Pancreas (tissue), 10 donors: ENCODE results near the gene RABGAP1L. TPM values are rescaled to one million over a fixed set of nuclear protein-coding genes. Genes with fewer than 3 reads are reported as not detected.

ENCODE experiments used
- ATAC-seq, 4 donors: fragments of 200-7000 bp; cut with Tn5 transposase; one replicate each; pipeline versions ENCODE4 v1.8.0 to v1.9.1; 2020; ENCODE audit warnings: mild to moderate bottlenecking in 4 of 4, moderate library complexity in 4 of 4
- DNase-seq, 6 donors: peaks; one replicate each; pipeline ENCODE4 v3.0.0-alpha.2; 2020
- FAIRE-seq: peaks from 2 replicates; lab custom pipeline; 2012; peaks lifted over from hg19 to GRCh38; lab: Jason Lieb, UNC
- H3K27ac ChIP-seq, 4 donors: fragments of 200-600 bp; sonication (generic); 1 replicate in 3 of 4; 2 replicates in 1 of 4; pipeline versions ENCODE4 v1.5.0 to v1.8.0; 2020
- H3K27me3 ChIP-seq, 4 donors: fragments of 200-600 bp; one replicate each; pipeline ENCODE4 v1.8.0; 2021
- H3K36me3 ChIP-seq, 3 donors: fragments of 200-600 bp; sonication (generic) in 1 of 3; one replicate each; pipeline versions ENCODE4 v1.5.0 to v1.8.0; 2020 to 2021
- H3K4me1 ChIP-seq, 3 donors: fragments of 200-600 bp; one replicate each; pipeline ENCODE4 v1.8.0; 2021
- H3K4me3 ChIP-seq, 4 donors: fragments of 200-600 bp; sonication (generic) in 2 of 4; one replicate each; pipeline versions ENCODE4 v1.5.0 to v1.8.0; 2020 to 2021
- H3K9me3 ChIP-seq, 4 donors: fragments of 200-600 bp; one replicate each; pipeline ENCODE4 v1.8.0; 2021
- CTCF ChIP-seq, 4 donors: fragments of 200-600 bp; sonication (generic) in 3 of 4; IDR thresholded peaks; one replicate each; pipeline versions ENCODE4 v1.5.0 to v1.8.0; 2021; ENCODE audit warnings: antibody characterized with exemption in 4 of 4
- WGBS, 2 donors: extraction: QIAGEN DNeasy Blood & Tissue Kit; methylation state at CpG; one replicate each; pipeline ENCODE4 v1.1.7; 2013; 5-methylcytosine and 5-hydroxymethylcytosine counted together
- intact Hi-C, 3 donors: fragments of 100-400 bp; cut with DNase I; formaldehyde crosslinking; loops; one replicate each; pipeline versions ENCODE4 v1.11.1 to v1.14.2; 2022
- polyA plus RNA-seq, 2 donors: library from polyadenylated mRNA; stranded (reverse); fragments of 200-250 nt; gene quantifications; one replicate each; pipeline ENCODE4 v1.2.3, GENCODE V29; 2013
- total RNA-seq, 6 donors: library from RNA; stranded (reverse); fragmentation: NEBNext Ultra II Directional in 4 of 6; extraction: Animal tissue kit (Norgen Biotek cat#: 25700) in 4 of 6; gene quantifications; one replicate each; pipeline versions ENCODE4 v1.2.1 to v1.2.4, GENCODE V29; 2021 to 2023
- donor health status: healthy with polysubstance abuse.
- donor health status: DM: no; HTN: no; CAD: no; lungs with moderate emphysema.
- donor health status: DM: no; HTN: no; CAD: no.
- donor health status: control.
- donor health status: control.
- donor health status: Bipolar disorder and iron deficiency.
- donor health status: DM: yes; HTN: yes; CAD: no.
- donor health status: DM: no; HTN: no; CAD: no.
- donor health status: DM: no; HTN: no; CAD: no.
- donor health status: DM: yes; HTN: yes; CAD: no.

Gene RABGAP1L
- total and polyA plus RNA-seq, 8 donors, result 13.9 to 64.8 (median 36.1) TPM

- H3K27ac ChIP-seq, result no peak overlapping the region
- intact Hi-C loops, result no loop called here
- H3K9me3 ChIP-seq, result no peaks in the 10 kb centered on the region
- 86 to 88% methylated on average over 5 of the region's 5 CpGs for WGBS, 2 donors
- no peaks in the 10 kb centered on the region for H3K4me1 ChIP-seq
- DNase-seq (no peak), FAIRE-seq (no peak), ATAC-seq (no peak)
- H3K36me3 ChIP-seq, result no peaks in the 10 kb centered on the region
- no peaks in the 10 kb centered on the region for H3K27me3 ChIP-seq
- no peak overlapping the region for H3K4me3 ChIP-seq
- no peak for TF ChIP-seq CTCF (IDR thresholded peaks at IDR 0.05)
These were observed 289.2 kb downstream of the RABGAP1L start for GRCh38 chr1:174448531-174448883.

GRCh38 chr1:174448974-174449373 lies 289.7 kb downstream of the RABGAP1L start:
- TF ChIP-seq CTCF (IDR thresholded peaks at IDR 0.05), result no peak
- FAIRE-seq (no peak), ATAC-seq (no peak), DNase-seq (no peak)
- no peak overlapping the region for H3K4me3 ChIP-seq
- no peaks in the 10 kb centered on the region for H3K4me1 ChIP-seq
- WGBS, 2 donors, result 87 to 88% methylated on average over 5 of the region's 5 CpGs
- H3K36me3 ChIP-seq, result no peaks in the 10 kb centered on the region
- intact Hi-C loops, result no loop called here
- no peaks in the 10 kb centered on the region for H3K9me3 ChIP-seq
- H3K27ac ChIP-seq, result no peak overlapping the region
- no peaks in the 10 kb centered on the region for H3K27me3 ChIP-seq

GRCh38 chr1:174451408-174451807 lies 292.1 kb downstream of the RABGAP1L start:
- WGBS, 2 donors, result 87 to 88% methylated on average over 6 of the region's 6 CpGs
- Histone ChIP-seq H3K4me3 (no peak overlapping the region), H3K36me3 (no peaks in the 10 kb centered on the region), H3K4me1 (no peaks in the 10 kb centered on the region), H3K9me3 (no peaks in the 10 kb centered on the region), H3K27me3 (no peaks in the 10 kb centered on the region), H3K27ac (no peak overlapping the region)
- DNase-seq (no peak), ATAC-seq (no peak), FAIRE-seq (no peak)
- intact Hi-C loops, result no loop called here
- no peak for TF ChIP-seq CTCF (IDR thresholded peaks at IDR 0.05)

GRCh38 chr1:174465855-174466254 lies 306.5 kb downstream of the RABGAP1L start:
- no peak for FAIRE-seq
- WGBS, 2 donors, result 97 to 98% methylated on average over 2 of the region's 2 CpGs
- intact Hi-C loops, result no loop called here
- no peaks in the 10 kb centered on the region for H3K27me3 ChIP-seq
- no peak overlapping the region for H3K4me3 ChIP-seq
- H3K4me1 ChIP-seq, result no peaks in the 10 kb centered on the region
- no peaks in the 10 kb centered on the region for H3K9me3 ChIP-seq
- no peak overlapping the region for H3K27ac ChIP-seq
- DNase-seq, result no peak
- no peak for TF ChIP-seq CTCF (IDR thresholded peaks at IDR 0.05)
- no peaks in the 10 kb centered on the region for H3K36me3 ChIP-seq
- no peak for ATAC-seq

GRCh38 chr1:174466607-174467006 lies 307.3 kb downstream of the RABGAP1L start:
- Histone ChIP-seq H3K4me1 (no peaks in the 10 kb centered on the region), H3K9me3 (no peaks in the 10 kb centered on the region), H3K27me3 (no peaks in the 10 kb centered on the region), H3K4me3 (no peak overlapping the region), H3K36me3 (no peaks in the 10 kb centered on the region), H3K27ac (no peak overlapping the region)
- ATAC-seq, result no peak
- FAIRE-seq, result no peak
- TF ChIP-seq CTCF (IDR thresholded peaks at IDR 0.05), result no peak
- 96 to 98% methylated on average over 8 of the region's 8 CpGs for WGBS, 2 donors
- DNase-seq, result no peak
- intact Hi-C loops, result no loop called here
